ENCODE data around the gene KRT5.

The KRT5 gene

DNA sequence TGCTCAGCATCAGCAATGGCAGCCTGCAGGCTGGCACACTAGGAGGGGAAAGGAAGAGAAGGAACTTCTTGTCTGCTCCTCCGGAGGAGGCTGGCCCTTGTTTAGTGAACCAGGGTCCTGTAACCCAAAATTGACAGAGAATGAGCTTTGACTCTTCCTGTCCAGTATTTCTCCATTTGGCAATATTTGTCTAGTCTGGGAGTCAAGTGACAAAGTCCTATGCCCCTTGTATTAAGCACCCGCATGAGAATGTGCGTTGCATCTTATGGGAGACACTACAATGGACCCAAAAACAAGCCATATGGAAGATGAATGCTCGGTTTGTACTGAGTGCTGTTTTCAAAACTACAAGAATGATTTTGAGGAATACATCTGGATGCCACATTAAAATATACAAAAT lies 50.3 kb downstream of the KRT5 start (continued):
- TF ChIP-seq ZNF70 (CRISPR knock-in tag; IDR thresholded peaks at IDR 0.05) (no peak), ARNTL (CRISPR knock-in tag; IDR thresholded peaks at IDR 0.05; ENCODE audit: borderline replicate concordance, low read depth) (no peak)

DNA sequence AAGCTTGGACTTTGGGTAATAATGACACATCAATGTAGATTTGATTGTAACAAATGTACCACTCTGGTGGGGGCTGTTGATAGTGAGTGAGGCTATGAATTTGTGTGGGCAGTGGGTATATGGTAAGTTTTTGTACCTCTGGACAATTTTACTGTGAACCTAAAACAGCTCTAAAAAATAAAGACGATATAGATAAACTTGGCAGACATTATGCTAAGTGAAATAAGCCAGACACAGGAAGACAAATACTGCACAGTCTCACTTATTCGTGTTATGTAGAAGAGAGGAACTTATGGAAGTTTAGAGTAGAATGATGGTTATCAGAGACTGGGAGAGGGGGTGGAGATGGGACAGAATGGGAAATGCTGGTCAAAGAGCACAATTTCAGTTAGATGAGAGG lies 55.3 kb downstream of the KRT5 start:
- no peak for TF ChIP-seq ISL1 (CRISPR knock-in tag; IDR thresholded peaks at IDR 0.05)
- no peak for TF ChIP-seq ESRRG (CRISPR knock-in tag; IDR thresholded peaks at IDR 0.05)
- TF ChIP-seq ZNF8 (CRISPR knock-in tag; IDR thresholded peaks at IDR 0.05): no peak
- TF ChIP-seq OSR1 (CRISPR knock-in tag; IDR thresholded peaks at IDR 0.05): no peak
- no peak for ATAC-seq

All from SK-N-SH treated with all-trans-retinoic acid at 6 μM for 48 hours (cell line).